CD4-positive, alpha-beta T cell (primary cell): ENCODE data around the gene SKAP2. TPM values are rescaled to one million over a fixed set of nuclear protein-coding genes. Genes with fewer than 3 reads are reported as not detected.

Source experiments
- ATAC-seq: fragments of 200-7000 bp; cut with Tn5 transposase; one replicate; pipeline ENCODE4 v1.10.0; 2022; ENCODE audit warnings: mild to moderate bottlenecking; ENCODE audit not compliant: poor library complexity
- CTCF ChIA-PET: fragments of 350-600 bp; sonication (Branson Sonifier 250); formaldehyde crosslinking; loops from one replicate; lab custom pipeline; 2021; ENCODE audit warnings: antibody characterized with exemption, inconsistent platforms; lab: Charles Lee
- POLR2A ChIA-PET: fragments of 350-600 bp; sonication (Branson Sonifier 250); formaldehyde crosslinking; loops from one replicate; lab custom pipeline; 2021; ENCODE audit warnings: antibody characterized with exemption, inconsistent platforms; lab: Charles Lee
- DNase-seq, 14 experiments: peaks; one replicate each; pipeline ENCODE4 v3.0.0-alpha.2; 2013 to 2020; ENCODE audit warnings: mixed read lengths in 2 of 14
- H3K27ac ChIP-seq, 2 donors: one replicate each; pipeline versions ENCODE4 v1.5.1 to v1.7.0; 2013; ENCODE audit warnings: low read length in 2 of 2, low read depth in 1 of 2, mild to moderate bottlenecking in 1 of 2
- H3K27me3 ChIP-seq, 2 experiments: 1 replicate in 1 of 2; 2 replicates in 1 of 2; pipeline versions ENCODE4 v1.6.1 to v1.7.0; 2013; ENCODE audit warnings: low read length in 2 of 2, control low read depth in 1 of 2, mild to moderate bottlenecking in 1 of 2, moderate library complexity in 1 of 2; ENCODE audit not compliant: insufficient read depth in 2 of 2, control insufficient read depth in 1 of 2
- H3K36me3 ChIP-seq: one replicate; pipeline ENCODE4 v1.6.1; 2013; ENCODE audit warnings: low read length, control low read depth; ENCODE audit not compliant: insufficient read depth
- H3K4me1 ChIP-seq: one replicate; pipeline ENCODE4 v1.6.1; 2013; ENCODE audit warnings: low read length, control low read depth; ENCODE audit not compliant: insufficient read depth
- H3K4me3 ChIP-seq: one replicate; pipeline ENCODE4 v1.5.1; 2013; ENCODE audit warnings: mild to moderate bottlenecking, low read length, moderate library complexity
- H3K9me3 ChIP-seq, 2 experiments: 1 replicate in 1 of 2; 2 replicates in 1 of 2; pipeline versions ENCODE4 v1.6.1 to v1.7.0; 2013; ENCODE audit warnings: low read length in 2 of 2, mild to moderate bottlenecking in 2 of 2, control low read depth in 1 of 2, moderate library complexity in 1 of 2; ENCODE audit not compliant: control insufficient read depth in 1 of 2, insufficient read depth in 1 of 2
- H3K27ac Mint-ChIP-seq: one replicate; pipeline ENCODE4 v1.8.0; 2020; ENCODE audit warnings: mixed read lengths
- H3K27me3 Mint-ChIP-seq: one replicate; pipeline ENCODE4 v1.8.0; 2021; ENCODE audit warnings: mixed read lengths
- H3K36me3 Mint-ChIP-seq: one replicate; pipeline ENCODE4 v1.8.0; 2021; ENCODE audit warnings: low read depth, mixed read lengths
- H3K4me1 Mint-ChIP-seq: one replicate; pipeline ENCODE4 v1.8.0; 2021; ENCODE audit warnings: low read depth, mixed read lengths
- H3K4me3 Mint-ChIP-seq: one replicate; pipeline ENCODE4 v1.8.0; 2020; ENCODE audit warnings: mild to moderate bottlenecking, mixed read lengths
- H3K9me3 Mint-ChIP-seq: one replicate; pipeline ENCODE4 v1.8.0; 2020; ENCODE audit warnings: mixed read lengths
- intact Hi-C, 2 experiments: fragments of 100-400 bp; cut with DNase I in 1 of 2; cut with micrococcal nuclease in 1 of 2; formaldehyde crosslinking; loops; one replicate each; pipeline versions ENCODE4 v1.15.1 to v1.9.0; 2023 to 2025; cut with DNase I, micrococcal nuclease
- total RNA-seq, 174 experiments: library from RNA in 2 of 174; stranded (reverse) in 2 of 174; gene quantifications; one replicate each; pipeline ENCODE4 v1.2.3 and lab custom pipeline; 2021 to 2026
- TF ChIP-seq, protein P1 (sequence below): fragments of 200-600 bp; IDR thresholded peaks from one replicate; pipeline ENCODE4 v1.8.0; 2022; ENCODE audit warnings: antibody characterized with exemption, mild to moderate bottlenecking

The SKAP2 gene
- total RNA-seq, 2 experiments from 2014 or later: 0.91 to 1.2 TPM

DNA sequence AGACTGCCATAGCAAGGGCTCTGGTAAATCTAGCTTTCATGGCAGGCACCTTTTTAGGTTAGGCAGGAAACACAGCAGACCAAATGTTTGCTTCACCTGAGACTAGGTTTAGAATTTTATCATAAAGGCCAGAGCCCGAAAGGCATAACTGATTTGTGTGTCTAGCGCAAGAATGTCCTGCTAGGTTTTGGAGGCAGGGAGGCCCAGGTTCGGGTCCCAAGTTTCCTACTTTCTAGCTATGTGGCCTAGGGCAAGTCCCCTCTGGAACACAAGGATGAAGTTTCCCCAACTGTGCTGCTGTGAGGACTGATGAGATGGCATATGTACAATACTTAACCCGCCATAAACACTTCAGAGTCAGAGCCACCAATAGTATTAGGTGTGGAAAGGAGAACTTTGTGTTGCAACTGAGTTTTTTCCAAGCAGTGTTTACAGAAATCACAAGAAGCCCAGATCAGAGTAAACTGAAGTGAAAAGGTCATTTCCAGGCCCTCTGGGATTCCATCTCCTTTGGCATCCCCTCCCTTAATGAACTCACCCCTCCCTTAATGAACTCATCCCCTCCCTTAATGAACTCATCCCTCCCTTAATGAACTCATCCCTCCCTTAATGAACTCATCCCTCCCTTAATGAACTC lies 244.9 kb downstream of the SKAP2 start:
- H3K4me1 Mint-ChIP-seq: no peaks in the 10 kb centered on the region
- ChIA-PET CTCF (no interaction called here), POLR2A (interaction anchor here (0.7 kb wide), 1 partner anchor 725 kb away, joined by 3 read pairs; no protein-coding TSS in a partner anchor)
- H3K27ac Mint-ChIP-seq: no peak overlapping the region
- peaks cover 7% of the 10 kb centered on the region for H3K27me3 Mint-ChIP-seq
- no peaks in the 10 kb centered on the region for H3K9me3 Mint-ChIP-seq
- TF ChIP-seq, protein P1, sequence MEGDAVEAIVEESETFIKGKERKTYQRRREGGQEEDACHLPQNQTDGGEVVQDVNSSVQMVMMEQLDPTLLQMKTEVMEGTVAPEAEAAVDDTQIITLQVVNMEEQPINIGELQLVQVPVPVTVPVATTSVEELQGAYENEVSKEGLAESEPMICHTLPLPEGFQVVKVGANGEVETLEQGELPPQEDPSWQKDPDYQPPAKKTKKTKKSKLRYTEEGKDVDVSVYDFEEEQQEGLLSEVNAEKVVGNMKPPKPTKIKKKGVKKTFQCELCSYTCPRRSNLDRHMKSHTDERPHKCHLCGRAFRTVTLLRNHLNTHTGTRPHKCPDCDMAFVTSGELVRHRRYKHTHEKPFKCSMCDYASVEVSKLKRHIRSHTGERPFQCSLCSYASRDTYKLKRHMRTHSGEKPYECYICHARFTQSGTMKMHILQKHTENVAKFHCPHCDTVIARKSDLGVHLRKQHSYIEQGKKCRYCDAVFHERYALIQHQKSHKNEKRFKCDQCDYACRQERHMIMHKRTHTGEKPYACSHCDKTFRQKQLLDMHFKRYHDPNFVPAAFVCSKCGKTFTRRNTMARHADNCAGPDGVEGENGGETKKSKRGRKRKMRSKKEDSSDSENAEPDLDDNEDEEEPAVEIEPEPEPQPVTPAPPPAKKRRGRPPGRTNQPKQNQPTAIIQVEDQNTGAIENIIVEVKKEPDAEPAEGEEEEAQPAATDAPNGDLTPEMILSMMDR: no peak
- no peak overlapping the region for H3K27ac ChIP-seq
- no peaks in the 10 kb centered on the region for H3K27me3 ChIP-seq
- H3K4me3 Mint-ChIP-seq: no peak overlapping the region
- H3K36me3 ChIP-seq: no peaks in the 10 kb centered on the region
- H3K9me3 ChIP-seq: peaks cover 0 to 3% of the 10 kb centered on the region in 2 experiments
- intact Hi-C loops: no loop called here
- ATAC-seq (no peak), DNase-seq (no peak)
- no peak overlapping the region for H3K4me3 ChIP-seq
- H3K36me3 Mint-ChIP-seq: no peaks in the 10 kb centered on the region
- H3K4me1 ChIP-seq: no peaks in the 10 kb centered on the region

DNA sequence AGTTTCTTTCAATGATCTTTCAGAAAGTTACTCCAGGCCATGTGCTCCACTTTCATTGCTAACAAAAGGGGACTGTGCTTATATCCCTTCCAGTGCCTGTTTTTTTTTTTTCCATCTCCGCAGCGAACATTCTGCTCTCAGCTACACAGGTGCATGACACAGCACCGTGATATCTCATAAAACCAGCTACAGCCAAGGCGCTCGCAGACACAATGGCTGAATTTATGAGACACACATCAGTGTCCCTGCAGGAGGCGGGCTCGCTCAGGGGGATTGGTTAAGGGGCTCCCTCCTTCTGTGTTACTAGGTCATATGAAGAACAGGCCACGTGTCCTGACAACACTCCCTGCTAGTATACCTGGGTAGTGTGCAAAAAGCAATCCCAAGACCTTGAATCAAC lies 245.5 kb downstream of the SKAP2 start:
- ChIA-PET CTCF (no interaction called here), POLR2A (no interaction called here)
- no peaks in the 10 kb centered on the region for H3K4me1 ChIP-seq
- DNase-seq (no peak), ATAC-seq (no peak)
- Mint-ChIP-seq H3K4me3 (no peak overlapping the region), H3K27ac (no peak overlapping the region), H3K27me3 (peaks cover 8% of the 10 kb centered on the region), H3K9me3 (no peaks in the 10 kb centered on the region), H3K4me1 (no peaks in the 10 kb centered on the region), H3K36me3 (no peaks in the 10 kb centered on the region)
- no peak overlapping the region for H3K4me3 ChIP-seq
- H3K27ac ChIP-seq: no peak overlapping the region
- peaks cover 0 to 3% of the 10 kb centered on the region in 2 experiments for H3K9me3 ChIP-seq
- TF ChIP-seq, protein P1: no peak
- intact Hi-C loops: no loop called here
- H3K27me3 ChIP-seq: no peaks in the 10 kb centered on the region
- H3K36me3 ChIP-seq: no peaks in the 10 kb centered on the region

DNA sequence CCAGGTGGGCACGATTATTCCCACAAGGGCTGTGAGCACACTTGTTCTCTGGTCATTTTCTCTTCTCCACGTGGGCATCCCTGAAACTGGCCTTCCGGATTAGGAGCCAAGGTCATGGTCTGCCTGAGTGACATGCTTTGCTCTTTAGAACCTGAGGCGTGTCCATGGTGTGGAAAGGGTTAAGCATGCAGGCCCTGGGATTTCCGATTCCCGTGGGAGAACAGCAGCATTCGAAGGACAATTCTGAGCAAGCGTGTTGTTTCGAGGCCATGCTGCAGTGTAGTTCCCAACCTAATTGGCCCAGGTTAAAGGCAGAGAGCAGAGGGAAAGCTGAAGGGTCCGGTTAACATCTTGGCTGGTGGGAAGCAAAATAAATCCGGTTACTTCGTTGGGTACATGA lies 245.9 kb downstream of the SKAP2 start:
- Mint-ChIP-seq H3K27ac (no peak overlapping the region), H3K27me3 (peaks cover 8% of the 10 kb centered on the region), H3K9me3 (no peaks in the 10 kb centered on the region), H3K36me3 (no peaks in the 10 kb centered on the region), H3K4me1 (no peaks in the 10 kb centered on the region), H3K4me3 (no peak overlapping the region)
- intact Hi-C loops: no loop called here
- no peak overlapping the region for H3K4me3 ChIP-seq
- ChIA-PET CTCF (no interaction called here), POLR2A (no interaction called here)
- TF ChIP-seq, protein P1: no peak
- no peak overlapping the region for H3K27ac ChIP-seq
- H3K4me1 ChIP-seq: no peaks in the 10 kb centered on the region
- H3K27me3 ChIP-seq: no peaks in the 10 kb centered on the region
- DNase-seq: no peak
- ATAC-seq: no peak
- H3K9me3 ChIP-seq: peaks cover 0 to 3% of the 10 kb centered on the region in 2 experiments
- no peaks in the 10 kb centered on the region for H3K36me3 ChIP-seq

Other genes starting within 250 kb of the SKAP2 start
- under 1 TPM; 0.14 to 0.22 TPM for gene HOXA1, start 231.4 kb upstream of the SKAP2 start, total RNA-seq
- gene HOXA2, start 238.1 kb upstream of the SKAP2 start, total RNA-seq: not detected